ENCODE results near the gene PRKN.
"Not testable (repeated sequence)": the region's sequence is repeated elsewhere in the genome, so short reads cannot be mapped to it uniquely, and the experiment has no call there.

The PRKN gene

DNA sequence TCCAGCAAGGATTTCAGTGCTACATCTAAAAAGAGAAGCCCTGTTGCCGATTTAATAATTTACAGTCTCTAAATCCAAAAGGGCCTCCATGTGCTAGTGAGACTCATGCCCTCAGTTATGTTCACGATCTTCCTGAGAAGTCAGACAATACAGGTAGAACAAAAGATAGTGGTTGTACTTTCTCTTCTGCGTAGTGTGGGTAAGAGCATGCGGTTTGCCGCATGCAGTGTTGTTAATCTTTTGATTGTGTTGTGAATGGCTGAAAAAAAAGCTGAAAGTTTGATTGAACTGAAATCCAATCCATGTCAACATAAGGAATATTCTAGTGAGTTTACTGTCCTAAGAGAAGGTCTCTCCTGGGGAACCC, 1379.0 kb downstream of the PRKN start:
- no peak for DNase-seq (ENCODE audit: low spot score)

DNA sequence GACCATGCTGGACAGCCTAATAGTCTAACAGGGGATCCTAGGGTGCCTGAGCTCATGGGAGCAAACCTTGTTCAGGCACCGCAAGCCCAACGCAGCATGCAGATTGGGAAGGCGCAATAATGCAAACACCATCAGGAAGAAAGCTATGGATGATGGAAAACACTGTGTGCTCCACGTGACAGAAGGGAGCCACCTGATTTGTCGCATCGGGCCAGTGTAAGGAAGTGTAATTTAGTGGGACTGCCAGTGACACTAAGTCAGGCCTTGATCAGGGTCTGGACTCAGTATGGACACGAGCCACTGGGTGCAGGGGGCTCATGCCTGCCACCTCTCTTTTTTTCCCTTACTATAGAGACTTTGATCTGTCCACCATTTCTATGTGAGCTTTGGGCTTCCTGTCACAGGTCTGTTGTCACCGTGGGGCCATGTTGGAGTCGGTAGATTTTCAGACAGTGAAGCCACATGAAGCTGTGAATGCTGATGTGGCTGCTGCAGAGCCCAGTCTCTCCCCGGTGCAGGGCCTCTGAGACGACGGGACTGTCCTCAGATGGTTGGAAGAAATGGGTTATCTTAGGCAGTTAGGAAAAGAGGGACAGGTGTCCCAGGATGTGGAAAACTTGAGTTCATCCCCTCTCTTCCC, 1379.5 kb downstream of the PRKN start:
- DNase-seq (ENCODE audit: low spot score) = no peak

DNA sequence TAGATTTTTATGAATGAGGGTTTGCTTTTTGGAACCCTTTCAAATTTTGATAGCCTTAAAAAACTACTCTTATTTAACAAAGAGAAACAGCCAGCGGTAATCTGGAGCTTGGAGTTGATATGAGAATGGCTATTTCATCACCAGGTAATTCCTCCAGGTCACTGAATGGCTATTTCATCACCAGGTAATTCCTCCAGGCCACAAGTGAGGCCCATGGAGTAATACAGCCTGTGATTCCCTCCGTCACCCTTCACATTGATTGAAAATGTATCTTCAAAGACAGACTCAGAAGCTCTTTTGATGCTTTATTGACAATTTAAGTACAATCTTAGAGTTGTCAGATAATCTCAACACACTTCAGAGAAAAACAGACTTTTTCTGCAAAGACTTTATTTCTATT, 1380.4 kb downstream of the PRKN start:
- DNase-seq (ENCODE audit: low spot score) = no peak

DNA sequence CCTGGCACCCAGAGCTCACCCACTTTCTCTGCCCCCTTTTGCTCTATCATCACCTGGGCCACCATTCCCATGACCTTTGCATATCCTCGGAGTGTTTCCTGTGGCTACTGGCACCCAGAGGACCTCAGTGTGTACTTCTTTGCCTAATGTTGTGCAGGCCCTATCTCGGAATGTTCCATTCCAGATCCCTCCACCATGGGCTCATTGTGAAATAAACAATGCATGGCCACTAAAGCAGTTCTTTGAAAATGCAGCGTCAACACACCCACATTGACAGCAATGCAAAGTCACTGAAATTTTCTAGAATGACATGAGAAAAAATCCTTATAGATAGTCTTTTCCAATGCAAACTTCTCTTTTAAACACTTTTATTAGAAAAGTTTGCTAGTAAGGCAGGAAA, 1380.8 kb downstream of the PRKN start:
- DNase-seq (ENCODE audit: low spot score) = no peak

DNA sequence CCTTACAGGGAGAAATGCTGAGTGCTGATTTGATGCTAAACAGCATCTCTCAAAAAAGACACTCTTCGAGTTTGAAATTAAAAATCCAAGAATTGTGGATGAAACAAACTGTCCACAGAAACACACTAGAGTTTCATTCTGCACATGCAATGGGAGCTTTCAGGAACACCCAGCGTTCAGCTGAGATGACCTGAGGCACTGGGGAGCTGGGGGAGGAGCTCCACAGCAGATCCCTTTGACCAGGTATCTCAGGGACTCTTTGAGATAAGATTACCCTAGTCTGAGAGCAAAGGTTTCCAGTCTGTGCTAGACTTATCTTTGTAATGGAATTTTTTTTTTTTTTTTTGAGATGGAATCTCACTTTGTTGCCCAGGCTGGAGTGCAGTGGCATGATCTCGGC, 1382.9 kb downstream of the PRKN start:
- DNase-seq (ENCODE audit: low spot score) = no peak

DNA sequence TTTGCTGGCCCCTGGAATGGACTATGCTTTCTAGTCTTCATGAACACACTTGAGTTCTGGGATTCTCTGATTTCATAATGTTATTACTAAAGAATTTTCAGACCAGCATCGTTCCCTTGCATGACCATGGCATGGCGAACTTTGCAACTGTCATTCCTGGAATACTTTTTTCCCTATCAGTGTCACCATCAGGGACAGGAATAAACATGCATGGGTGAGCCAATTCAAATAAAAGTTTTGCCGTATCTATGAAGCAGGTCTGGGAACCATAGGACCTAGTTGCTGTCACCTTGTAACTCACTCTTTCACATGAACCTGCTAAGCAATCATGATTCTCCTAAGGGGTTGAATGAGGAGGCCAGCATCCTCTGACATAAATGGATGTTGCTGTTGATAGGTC, 1385.5 kb downstream of the PRKN start:
- DNase-seq (ENCODE audit: low spot score) = no peak

DNA sequence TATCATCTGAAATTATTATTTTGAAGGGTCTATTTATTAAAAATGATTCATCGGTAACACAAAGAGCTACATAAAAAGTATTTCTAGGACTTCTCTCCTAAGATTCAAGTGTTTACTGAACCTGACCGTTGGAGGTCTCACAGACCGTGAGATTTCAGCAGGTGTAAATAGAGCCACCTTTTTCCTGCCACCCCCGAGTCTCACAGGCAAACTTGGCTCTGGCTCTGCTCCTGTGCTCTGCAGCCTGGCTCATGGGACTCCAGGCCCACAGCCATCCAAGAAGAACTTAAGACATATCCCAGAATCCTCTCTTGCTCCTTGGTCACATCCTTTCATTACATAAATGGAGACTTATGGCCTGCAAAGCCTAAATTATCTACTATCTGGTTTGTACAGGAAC, 1385.9 kb downstream of the PRKN start:
- no peak for DNase-seq (ENCODE audit: low spot score)

DNA sequence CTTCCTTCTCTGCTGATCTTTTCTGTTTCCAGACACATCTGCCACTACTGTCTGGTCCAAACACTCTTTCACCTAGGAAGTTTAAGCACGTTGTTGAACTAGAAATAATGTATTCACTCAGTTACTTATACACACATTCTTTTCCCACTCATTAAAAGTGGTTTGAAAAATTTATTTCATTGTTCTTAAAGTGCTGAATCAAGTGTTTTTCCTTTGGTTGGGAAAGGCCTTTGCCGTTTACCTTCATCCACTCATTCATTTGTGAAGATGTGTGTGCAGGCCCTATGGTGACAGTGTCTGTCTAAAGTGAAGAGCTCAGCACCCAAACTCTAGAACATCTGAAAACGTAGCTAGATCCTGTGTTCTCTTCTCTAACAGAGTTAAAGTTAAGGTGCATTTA, 1389.6 kb downstream of the PRKN start:
- DNase-seq (ENCODE audit: low spot score) = no peak

DNA sequence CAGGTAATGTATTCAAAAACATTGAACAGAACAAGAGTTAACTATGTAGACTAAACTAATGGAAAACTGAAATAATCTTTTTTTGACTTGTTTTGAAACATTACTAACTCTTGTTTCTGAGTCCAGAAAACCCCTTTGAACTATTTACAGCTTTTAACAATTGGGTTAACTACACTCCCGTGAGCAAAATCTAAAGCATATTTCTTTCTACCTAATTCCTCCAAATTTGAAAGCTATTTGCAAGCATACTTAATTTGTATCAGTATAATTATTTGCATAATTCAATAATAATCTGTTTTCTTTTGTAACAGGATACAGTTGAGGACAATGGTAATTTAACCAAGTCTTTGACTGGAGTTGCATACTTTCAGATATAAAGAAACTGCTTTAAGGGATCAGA, 1391.1 kb downstream of the PRKN start:
- DNase-seq (ENCODE audit: low spot score) = no peak

DNA sequence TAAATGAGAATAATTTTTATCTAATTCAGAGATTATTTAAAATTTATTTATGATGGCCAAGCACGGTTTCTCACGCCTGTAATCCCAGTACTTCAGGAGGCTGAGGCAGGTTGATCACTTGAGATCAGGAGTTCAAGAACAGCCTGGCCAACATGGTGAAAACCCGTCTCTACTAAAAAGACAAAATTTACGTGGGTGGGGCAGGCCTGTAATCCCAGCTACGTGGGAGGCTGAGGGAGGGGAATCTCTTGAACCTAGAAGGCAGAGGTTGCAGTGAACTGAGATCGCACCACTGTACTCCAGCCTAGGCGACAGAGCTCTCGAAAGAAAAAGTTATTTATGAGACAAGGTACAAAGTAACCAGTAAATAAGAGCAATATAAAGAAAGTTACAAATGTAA, 1394.2 kb downstream of the PRKN start:
- DNase-seq (ENCODE audit: low spot score) = no peak

DNA sequence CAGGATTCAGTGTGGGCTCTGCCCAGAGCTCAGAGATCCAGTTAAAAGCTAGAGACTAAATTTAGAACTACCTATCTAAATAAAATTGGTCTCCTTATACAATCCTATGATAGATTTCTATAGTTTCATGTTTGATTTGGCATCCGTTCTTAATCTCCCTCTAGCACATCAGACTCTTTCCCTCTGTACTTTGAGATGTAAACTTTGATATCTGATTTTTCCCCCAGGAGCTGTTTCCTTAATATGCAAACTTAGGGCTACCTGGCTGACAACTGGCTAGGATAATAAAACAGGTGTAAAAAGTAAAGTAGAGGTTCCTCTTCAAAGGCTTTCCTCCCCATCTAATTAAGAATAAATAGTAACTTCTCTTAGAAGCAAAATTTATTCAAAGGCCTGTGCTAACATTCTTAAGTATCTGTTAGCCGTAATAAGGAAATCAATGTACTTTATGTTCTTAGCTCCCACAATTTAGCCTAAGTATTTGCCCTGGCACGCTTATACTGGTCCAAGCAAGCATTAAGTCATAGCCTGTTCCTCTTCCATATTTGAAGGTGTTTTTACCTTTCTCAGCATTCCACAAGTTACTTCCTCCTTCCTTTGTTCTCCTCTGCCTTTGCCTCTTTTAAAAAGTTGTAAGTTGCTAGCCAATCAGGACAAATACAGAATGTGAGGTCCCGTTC, 1396.0 kb downstream of the PRKN start:
- not testable (repeated sequence) for DNase-seq (ENCODE audit: low spot score)

DNA sequence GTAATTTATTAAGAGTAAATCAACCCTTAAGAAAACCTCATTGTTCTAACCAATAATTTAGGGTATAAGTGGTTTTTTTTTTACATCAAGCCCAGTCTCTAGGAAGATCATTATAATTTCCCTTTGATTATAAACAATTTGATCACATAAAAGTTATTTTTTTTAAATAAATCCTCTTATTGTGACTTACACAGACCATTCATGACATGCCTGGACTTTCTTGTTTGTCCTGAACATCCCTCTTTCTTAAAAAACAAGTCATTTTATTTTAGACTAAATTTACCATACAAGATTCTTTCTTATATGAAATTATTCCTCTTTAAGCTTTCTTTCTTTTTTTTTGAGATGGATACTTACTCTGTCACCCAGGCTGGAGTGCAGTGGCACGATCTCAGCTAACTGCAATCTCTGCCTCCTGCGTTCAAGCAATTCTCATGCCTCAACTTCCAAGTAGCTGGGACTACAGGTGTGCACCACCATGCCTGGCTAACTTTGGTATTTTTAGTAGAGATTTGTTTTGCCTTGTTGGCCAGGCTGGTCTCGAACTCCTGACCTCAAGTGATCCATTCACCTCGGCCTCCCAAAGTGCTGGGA, 1400.1 kb downstream of the PRKN start:
- DNase-seq (ENCODE audit: low spot score) = peak; percentile 6

DNA sequence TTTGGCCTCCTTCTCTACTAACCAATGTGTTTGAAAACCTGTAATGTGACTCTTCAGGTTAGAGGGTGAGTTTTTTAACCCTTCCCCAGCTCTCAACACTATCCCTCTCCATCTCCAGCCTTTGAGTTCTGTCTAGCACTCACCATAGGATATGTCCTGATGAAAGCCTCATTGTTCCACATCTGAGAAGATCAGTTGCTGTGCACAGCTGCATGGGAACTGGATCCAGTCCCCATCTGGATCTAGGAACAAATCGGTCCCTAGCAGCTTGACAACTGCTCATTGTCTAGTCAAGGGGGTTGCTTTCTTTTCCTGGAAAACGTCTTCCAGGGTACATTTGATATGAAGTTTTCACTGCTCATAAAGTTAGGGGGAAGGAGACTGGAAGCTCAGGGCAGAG, 1408.3 kb downstream of the PRKN start:
- DNase-seq (ENCODE audit: low spot score) = no peak

DNA sequence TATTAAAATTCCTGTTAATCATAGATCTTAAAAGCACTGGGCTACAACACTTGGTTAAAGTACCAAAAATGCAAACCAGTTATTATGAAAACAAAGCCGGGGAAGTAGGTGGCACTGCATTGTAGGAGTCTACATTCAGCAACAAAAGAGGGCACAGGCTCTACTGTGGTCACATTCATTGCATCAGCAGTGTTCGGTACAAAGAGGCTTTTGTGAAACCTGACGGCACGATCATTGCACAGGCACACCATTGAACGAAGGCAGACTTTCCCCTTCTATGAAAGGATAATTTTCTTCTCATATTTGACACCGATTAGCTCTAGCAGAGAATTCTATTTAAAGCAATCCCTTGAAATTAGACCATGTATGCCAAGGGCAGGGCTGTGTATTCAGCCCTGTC, 1409.1 kb downstream of the PRKN start:
- DNase-seq (ENCODE audit: low spot score) = no peak

DNA sequence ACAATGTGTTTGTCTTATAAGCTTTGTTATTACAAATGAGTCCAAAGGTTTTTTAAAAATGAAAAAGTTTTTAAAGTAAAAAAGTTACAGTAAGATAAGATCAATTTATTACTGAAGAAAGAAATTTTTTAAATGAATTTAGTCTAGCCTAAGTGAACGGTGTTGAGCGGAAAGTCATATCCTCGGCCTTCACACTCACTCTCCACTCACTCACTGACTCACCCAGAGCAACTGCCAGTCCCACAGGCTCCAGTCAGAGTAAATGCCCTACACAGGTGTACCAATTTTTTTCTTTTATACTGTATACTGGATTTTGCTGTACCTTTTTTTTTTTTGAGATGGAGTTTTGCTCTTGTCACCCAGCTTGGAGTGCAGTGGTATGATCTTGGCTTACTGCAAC, 1411.0 kb downstream of the PRKN start:
- DNase-seq (ENCODE audit: low spot score) = no peak

DNA sequence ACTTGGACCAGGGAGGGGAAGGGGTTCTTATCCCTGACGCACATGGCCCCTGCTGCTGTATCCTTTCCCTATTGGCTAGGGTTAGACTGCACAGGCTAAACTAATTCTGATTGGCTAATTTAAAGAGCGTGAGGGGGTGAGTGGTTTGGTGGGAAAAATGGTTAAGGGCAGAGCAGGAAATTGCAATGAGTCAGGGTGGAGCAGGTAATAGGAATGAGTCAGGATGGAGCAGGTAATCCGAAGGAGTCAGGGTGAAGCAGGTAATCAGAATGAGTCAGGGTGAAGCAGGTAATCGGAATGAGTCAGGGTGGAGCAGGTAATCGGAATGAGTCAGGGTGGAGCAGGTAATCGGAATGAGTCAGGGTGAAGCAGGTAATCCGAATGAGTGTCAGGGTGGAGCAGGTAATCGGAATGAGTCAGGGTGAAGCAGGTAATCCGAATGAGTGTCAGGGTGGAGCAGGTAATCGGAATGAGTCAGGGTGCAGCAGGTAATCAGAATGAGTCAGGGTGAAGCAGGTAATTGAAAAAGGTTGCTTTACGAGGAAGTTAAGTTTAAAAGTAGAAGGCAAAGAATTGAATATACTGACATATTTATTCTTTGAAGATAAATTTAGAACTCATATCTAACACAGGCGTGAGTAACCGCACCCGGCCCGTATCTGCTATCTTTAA, 1412.2 kb downstream of the PRKN start:
- not testable (repeated sequence) for DNase-seq (ENCODE audit: low spot score)

DNA sequence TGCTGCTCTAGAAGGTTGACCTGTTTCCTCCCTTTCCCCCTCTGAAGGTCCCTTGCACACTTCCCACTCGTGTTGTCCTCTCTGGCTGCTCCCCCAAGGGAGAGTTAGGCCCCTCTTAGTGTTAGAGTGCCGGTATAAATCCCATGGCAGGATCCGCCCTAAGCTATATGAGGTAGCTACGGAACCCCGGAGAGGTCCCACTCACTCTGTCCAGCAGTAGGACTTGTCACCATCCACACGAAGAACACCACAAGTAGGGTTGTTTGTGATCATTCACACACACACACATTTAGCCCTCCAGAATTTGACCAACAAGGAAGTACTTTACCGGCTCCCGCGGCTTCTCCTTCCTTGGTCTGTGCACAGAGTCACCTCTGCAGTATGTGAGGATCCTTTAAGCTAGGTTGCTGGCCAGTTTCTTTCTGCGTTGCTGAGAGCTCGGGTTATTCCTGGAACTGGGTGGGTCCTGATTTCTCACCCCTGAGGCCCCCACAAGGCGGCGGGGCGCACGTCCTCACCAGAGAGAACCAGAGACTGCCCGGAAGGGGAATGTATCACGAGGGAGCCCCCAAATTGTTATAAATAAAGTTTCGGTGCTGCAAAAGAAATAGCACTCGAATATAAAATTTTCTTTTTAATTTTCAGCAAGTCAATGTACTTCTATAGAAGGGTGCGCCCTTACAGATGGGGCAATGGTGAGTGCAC, 1412.9 kb downstream of the PRKN start:
- not testable (repeated sequence) for DNase-seq (ENCODE audit: low spot score)

DNA sequence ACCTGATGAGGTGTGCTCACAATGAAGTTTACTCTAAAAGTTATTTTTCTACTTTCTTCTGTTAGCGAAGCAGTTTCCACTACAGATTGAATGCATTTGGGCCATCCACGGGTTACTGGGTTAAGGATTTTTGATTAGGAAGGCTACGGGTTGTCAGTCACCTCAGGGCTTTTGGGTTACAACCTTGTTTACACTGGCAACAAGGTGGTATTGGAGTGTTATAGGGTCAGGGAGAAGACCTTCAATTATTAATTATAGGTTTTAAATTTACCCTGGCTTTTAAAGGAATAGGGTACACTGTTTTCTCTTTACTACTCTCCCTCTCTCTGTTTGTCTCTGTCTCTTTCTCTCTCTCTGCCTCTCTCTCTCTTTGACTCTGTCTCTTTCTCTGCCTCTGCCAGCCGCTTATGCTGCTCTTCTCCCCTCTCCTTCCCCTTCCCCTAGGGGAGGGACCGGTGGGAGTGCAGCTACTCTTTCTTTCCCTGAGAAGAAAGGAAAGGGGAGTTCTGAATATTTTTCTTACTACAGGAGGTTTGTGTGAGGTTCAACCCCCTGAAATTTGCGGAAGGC, 1413.5 kb downstream of the PRKN start:
- DNase-seq (ENCODE audit: low spot score) = no peak

DNA sequence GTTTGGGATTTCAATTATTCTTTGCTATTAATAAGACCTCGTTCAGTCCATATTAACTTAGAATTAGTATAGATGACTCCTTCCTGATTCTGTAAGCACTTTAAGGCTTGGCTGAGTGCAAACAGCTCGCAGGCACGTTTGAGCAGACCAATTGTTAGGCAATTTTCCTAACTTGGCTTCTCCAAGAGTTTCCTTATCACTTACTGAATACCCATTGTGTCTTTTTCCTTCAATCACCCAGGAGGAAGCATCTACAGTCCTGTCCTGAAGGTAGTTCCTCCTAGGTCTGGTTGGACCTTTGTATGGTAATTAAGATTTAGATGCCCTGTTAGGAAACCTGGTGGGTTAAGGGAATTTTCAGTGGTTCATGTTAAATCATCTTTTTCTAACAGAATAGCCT, 1414.1 kb downstream of the PRKN start:
- not testable (repeated sequence) for DNase-seq (ENCODE audit: low spot score)

DNA sequence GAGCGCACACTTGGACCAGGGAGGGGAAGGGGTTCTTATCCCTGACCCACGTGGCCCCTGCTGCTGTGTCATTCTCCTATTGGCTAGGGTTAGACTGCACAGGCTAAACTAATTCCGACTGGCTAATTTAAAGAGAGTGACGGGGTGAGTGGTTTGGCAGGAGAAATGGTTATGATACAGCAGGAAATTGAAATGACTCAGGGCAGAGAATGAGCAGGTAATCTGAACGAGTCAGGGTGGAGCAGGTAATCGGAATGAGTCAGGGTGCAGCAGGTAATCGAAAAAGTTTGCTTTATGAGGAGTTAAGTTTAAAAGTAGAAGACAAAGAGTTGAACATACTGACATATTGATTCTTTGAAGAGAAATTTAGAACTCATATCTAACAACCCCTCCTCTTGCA, 1417.8 kb downstream of the PRKN start:
- DNase-seq (ENCODE audit: low spot score) = not testable (repeated sequence)

DNA sequence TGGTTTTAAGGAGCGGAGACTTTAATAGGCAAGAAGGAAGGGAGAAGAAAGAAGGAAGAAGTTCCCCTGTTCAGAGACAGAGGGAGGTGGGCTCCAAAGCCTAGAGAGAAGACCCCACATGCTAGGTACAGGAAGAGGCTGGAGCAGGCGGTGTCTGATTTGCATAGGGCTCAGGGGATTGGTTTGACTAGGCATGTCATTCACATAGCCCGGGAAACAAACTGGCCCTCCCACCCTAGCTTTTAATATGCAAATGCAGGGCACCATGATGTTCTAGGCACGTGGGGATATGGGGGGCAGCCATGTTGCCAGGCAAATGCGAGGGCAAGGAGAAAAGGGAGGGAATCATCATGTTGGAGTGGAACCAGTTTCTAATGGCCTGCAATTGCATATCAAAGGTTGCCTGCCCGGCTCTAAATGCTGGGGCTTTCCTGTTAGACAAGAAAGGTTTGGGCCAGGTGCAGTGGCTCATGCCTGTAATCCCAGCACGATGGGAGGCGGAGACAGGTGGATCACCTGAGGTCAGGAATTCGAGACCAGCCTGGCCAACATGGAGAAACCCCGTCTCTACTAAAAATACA, 1419.4 kb downstream of the PRKN start:
- DNase-seq (ENCODE audit: low spot score) = peak; percentile 11

DNA sequence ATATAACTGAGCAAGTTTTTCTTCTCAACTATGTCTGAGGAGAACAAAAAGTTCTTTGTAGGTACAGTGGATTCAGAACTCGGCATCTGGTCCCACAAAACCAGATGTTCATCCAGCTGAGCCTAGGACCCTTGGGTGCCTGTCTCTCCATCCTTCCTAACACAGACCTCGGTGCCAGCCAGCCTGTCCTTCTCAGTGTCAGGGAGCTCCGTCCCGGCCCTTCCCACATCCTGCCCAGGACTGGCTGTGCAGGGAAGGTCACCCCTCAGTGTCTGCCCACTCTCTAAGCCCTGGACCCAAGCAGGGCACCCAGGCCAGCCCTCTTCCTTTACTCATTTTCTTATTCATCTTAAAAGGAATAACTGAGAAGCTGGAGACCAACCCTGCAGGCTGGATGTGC, 1421.7 kb downstream of the PRKN start:
- no peak for DNase-seq (ENCODE audit: low spot score)

Data from NAMALWA (cell line).